GM20000 (cell line): ENCODE measurements around the gene GREB1.

Experiments used
- DNase-seq: peaks from one replicate; pipeline ENCODE4 v3.0.0; 2012; ENCODE audit warnings: low spot score
- CTCF ChIP-seq: IDR thresholded peaks from 2 replicates; pipeline ENCODE4 v1.5.1; 2012; ENCODE audit warnings: mild to moderate bottlenecking, control low read depth; ENCODE audit errors: extremely low read depth, missing control alignments

The GREB1 gene

GRCh38 chr2:11541693-11542274, 7.9 kb downstream of the GREB1 start:
- no peak for TF ChIP-seq CTCF
- no peak for DNase-seq

- TF ChIP-seq CTCF: no peak
- DNase-seq: no peak
Observed at GRCh38 chr2:11542275-11542819, 8.5 kb downstream of the GREB1 start.

GRCh38 chr2:11543337-11544216, 9.7 kb downstream of the GREB1 start:
- TF ChIP-seq CTCF: no peak
- no peak for DNase-seq

- no peak for TF ChIP-seq CTCF
- no peak for DNase-seq
Observed at GRCh38 chr2:11546072-11546471, 12.2 kb downstream of the GREB1 start.

GRCh38 chr2:11547912-11548497, 14.2 kb downstream of the GREB1 start:
- DNase-seq: no peak
- no peak for TF ChIP-seq CTCF

GRCh38 chr2:11550302-11550701, 16.5 kb downstream of the GREB1 start:
- no peak for TF ChIP-seq CTCF
- no peak for DNase-seq
